ACC112 (cell line): ENCODE results near the gene RMND5B.
"Not testable (repeated sequence)": the region's sequence is repeated elsewhere in the genome, so short reads cannot be mapped to it uniquely, and the experiment has no call there.

Experiments
- H2AFZ ChIP-seq: fragments of 200-600 bp; sonication (generic); one replicate; pipeline ENCODE4 v1.6.0; 2017; ENCODE audit warnings: antibody characterized with exemption, low read length; ENCODE audit not compliant: unreplicated experiment
- H3K27ac ChIP-seq: fragments of 200-600 bp; sonication (generic); 2 replicates; pipeline ENCODE4 v1.5.1; 2014; ENCODE audit warnings: low read depth, mild to moderate bottlenecking, antibody characterized with exemption, low read length, moderate library complexity
- H3K27me3 ChIP-seq: fragments of 200-600 bp; sonication (generic); 2 replicates; pipeline ENCODE4 v1.6.1; 2014; ENCODE audit warnings: mild to moderate bottlenecking, antibody characterized with exemption, low read length, moderate library complexity, mixed read lengths; ENCODE audit not compliant: insufficient read depth
- H3K36me3 ChIP-seq: fragments of 200-600 bp; sonication (generic); 2 replicates; pipeline ENCODE4 v1.6.1; 2016; ENCODE audit warnings: mild to moderate bottlenecking, antibody characterized with exemption, low read length, moderate library complexity, mixed read lengths; ENCODE audit not compliant: insufficient read depth
- H3K4me1 ChIP-seq: fragments of 200-600 bp; sonication (generic); one replicate; pipeline ENCODE4 v1.6.1; 2016; ENCODE audit warnings: low read length, mixed read lengths; ENCODE audit not compliant: insufficient read depth, unreplicated experiment, control insufficient read depth
- H3K4me3 ChIP-seq: fragments of 200-600 bp; sonication (generic); 2 replicates; pipeline ENCODE4 v1.5.1; 2014; ENCODE audit warnings: mild to moderate bottlenecking, low read depth, low read length
- H3K79me2 ChIP-seq: fragments of 200-600 bp; sonication (generic); one replicate; pipeline ENCODE4 v1.6.0; 2016; ENCODE audit warnings: low read length; ENCODE audit not compliant: control insufficient read depth, unreplicated experiment, insufficient read depth

Gene RMND5B

GRCh38 chr5:178193251-178193809, 62.5 kb downstream of the RMND5B start:
- Histone ChIP-seq H3K4me1 (no peaks in the 10 kb centered on the region), H3K4me3 (no peak overlapping the region), H3K27me3 (peaks cover 13% of the 10 kb centered on the region), H3K27ac (no peak overlapping the region), H3K79me2 (no peaks in the 10 kb centered on the region), H3K36me3 (no peaks in the 10 kb centered on the region), H2AFZ (no peak overlapping the region)

- Histone ChIP-seq H3K27me3 (peaks cover 13% of the 10 kb centered on the region), H3K4me3 (no peak overlapping the region), H3K27ac (no peak overlapping the region)
Measured at GRCh38 chr5:178194026-178194425, 63.2 kb downstream of the RMND5B start.

GRCh38 chr5:178196281-178196812, 65.5 kb downstream of the RMND5B start:
- Histone ChIP-seq H2AFZ (no peak overlapping the region), H3K4me3 (no peak overlapping the region), H3K27me3 (peaks cover 13% of the 10 kb centered on the region), H3K4me1 (no peaks in the 10 kb centered on the region), H3K79me2 (no peaks in the 10 kb centered on the region), H3K36me3 (no peaks in the 10 kb centered on the region), H3K27ac (no peak overlapping the region)

More at GRCh38 chr5:178194026-178194425, 63.2 kb downstream of the RMND5B start:
- no peaks in the 10 kb centered on the region for H3K79me2 ChIP-seq
- H3K4me1 ChIP-seq, result no peaks in the 10 kb centered on the region
- H2AFZ ChIP-seq, result no peak overlapping the region
- H3K36me3 ChIP-seq, result no peaks in the 10 kb centered on the region

- Histone ChIP-seq H3K4me1 (peaks cover 3% of the 10 kb centered on the region), H3K27ac (no peak overlapping the region), H2AFZ (no peak overlapping the region), H3K36me3 (no peaks in the 10 kb centered on the region), H3K27me3 (peaks cover 13% of the 10 kb centered on the region), H3K79me2 (no peaks in the 10 kb centered on the region), H3K4me3 (no peak overlapping the region)
Measured at GRCh38 chr5:178196986-178197385, 66.2 kb downstream of the RMND5B start.

GRCh38 chr5:178198151-178198550, 67.3 kb downstream of the RMND5B start:
- peaks cover 13% of the 10 kb centered on the region for H3K27me3 ChIP-seq
- not testable (repeated sequence) for H2AFZ ChIP-seq, H3K36me3 ChIP-seq, H3K4me1 ChIP-seq, H3K27ac ChIP-seq, H3K79me2 ChIP-seq, H3K4me3 ChIP-seq

- Histone ChIP-seq H3K27me3 (peaks cover 12% of the 10 kb centered on the region), H3K4me1 (peaks cover 5% of the 10 kb centered on the region), H2AFZ (no peak overlapping the region), H3K4me3 (no peak overlapping the region), H3K79me2 (no peaks in the 10 kb centered on the region), H3K36me3 (no peaks in the 10 kb centered on the region), H3K27ac (no peak overlapping the region)
Measured at GRCh38 chr5:178198706-178199105, 67.9 kb downstream of the RMND5B start.

- no peak overlapping the region for H2AFZ ChIP-seq
- H3K4me3 ChIP-seq, result no peak overlapping the region
- H3K79me2 ChIP-seq, result peaks cover 4% of the 10 kb centered on the region
- peaks cover 5% of the 10 kb centered on the region for H3K4me1 ChIP-seq
- H3K36me3 ChIP-seq, result no peaks in the 10 kb centered on the region
- peaks cover 1% of the 10 kb centered on the region; the same call in 1 of the 2 replicates for H3K27me3 ChIP-seq
- H3K27ac ChIP-seq, result no peak overlapping the region
Measured at GRCh38 chr5:178199581-178200434, 69.0 kb downstream of the RMND5B start.
